ENCODE data around the gene AJAP1.

DNA sequence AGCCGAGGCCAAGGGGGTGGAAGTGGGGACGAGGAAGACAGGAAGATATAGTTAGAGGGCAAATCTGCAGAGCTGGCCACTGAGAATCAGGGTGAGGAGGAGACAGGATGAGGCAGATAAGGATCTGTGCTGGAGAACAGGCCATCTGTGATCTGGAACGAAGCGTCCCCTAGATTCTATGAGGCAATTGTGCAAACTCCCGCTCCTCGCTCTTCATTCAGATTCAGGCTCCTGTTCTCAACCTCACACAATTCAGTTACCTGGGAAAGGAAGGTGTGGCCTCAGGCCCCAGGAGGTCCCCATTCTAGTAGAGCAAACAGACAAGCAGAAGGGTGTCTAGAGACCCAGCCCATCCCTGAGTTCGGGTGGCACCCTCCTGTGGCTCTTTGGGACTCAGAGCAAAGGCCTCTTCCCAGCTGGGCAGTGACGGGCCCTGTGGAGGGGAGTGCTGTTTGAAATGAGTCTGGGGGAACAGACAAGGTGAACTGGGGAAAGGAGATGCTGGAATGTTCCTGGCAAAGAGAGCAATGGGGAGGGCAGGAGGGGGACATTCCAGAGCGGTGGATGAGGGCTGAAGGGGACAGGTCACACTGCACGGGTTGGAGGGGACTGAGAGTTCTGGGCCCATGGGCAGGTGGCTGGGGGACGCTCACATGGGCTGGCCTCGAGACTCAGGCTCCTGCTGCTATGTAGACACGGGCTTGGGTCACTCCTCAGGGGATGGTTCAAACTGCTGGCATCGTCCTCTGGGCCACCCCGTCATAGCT lies 39.9 kb upstream of the AJAP1 start:
- TF ChIP-seq, protein P1, sequence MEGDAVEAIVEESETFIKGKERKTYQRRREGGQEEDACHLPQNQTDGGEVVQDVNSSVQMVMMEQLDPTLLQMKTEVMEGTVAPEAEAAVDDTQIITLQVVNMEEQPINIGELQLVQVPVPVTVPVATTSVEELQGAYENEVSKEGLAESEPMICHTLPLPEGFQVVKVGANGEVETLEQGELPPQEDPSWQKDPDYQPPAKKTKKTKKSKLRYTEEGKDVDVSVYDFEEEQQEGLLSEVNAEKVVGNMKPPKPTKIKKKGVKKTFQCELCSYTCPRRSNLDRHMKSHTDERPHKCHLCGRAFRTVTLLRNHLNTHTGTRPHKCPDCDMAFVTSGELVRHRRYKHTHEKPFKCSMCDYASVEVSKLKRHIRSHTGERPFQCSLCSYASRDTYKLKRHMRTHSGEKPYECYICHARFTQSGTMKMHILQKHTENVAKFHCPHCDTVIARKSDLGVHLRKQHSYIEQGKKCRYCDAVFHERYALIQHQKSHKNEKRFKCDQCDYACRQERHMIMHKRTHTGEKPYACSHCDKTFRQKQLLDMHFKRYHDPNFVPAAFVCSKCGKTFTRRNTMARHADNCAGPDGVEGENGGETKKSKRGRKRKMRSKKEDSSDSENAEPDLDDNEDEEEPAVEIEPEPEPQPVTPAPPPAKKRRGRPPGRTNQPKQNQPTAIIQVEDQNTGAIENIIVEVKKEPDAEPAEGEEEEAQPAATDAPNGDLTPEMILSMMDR (IDR thresholded peaks at IDR 0.05) = no peak
- no peak for TF ChIP-seq ZFX (IDR thresholded peaks at IDR 0.05; ENCODE audit: borderline replicate concordance)
